ENCODE results near the gene NHERF1.
A peak's percentile ranks its signal among the peaks of the same experiment; 100 is the strongest.

The NHERF1 gene

GRCh38 chr17:74711058-74711824, 37.2 kb upstream of the NHERF1 start:
- Histone ChIP-seq H3K4me3 (ENCODE audit: low read depth, low read length) (no peak overlapping the region), H3K27me3 (replicated peaks) (no peaks in the 10 kb centered on the region), H3K36me3 (replicated peaks) (no peaks in the 10 kb centered on the region), H3K27ac (no peak overlapping the region)
- no peak for DNase-seq
- in situ Hi-C loops (cut with HindIII; ENCODE audit: low pct_ligation_motif_present, low sequenced_read_pairs): no loop called here
- no peak for TF ChIP-seq CTCF (IDR thresholded peaks at IDR 0.05; ENCODE audit: low read depth, low read length, missing control alignments)

- Histone ChIP-seq H3K27ac (no peak overlapping the region), H3K36me3 (replicated peaks) (no peaks in the 10 kb centered on the region), H3K4me3 (ENCODE audit: low read depth, low read length) (no peak overlapping the region), H3K27me3 (replicated peaks) (no peaks in the 10 kb centered on the region)
- in situ Hi-C loops (cut with HindIII; ENCODE audit: low pct_ligation_motif_present, low sequenced_read_pairs): no loop called here
- no peak for DNase-seq
- TF ChIP-seq CTCF (IDR thresholded peaks at IDR 0.05; ENCODE audit: low read depth, low read length, missing control alignments): no peak
Observed at GRCh38 chr17:74712301-74712700, 36.1 kb upstream of the NHERF1 start.

- TF ChIP-seq CTCF (IDR thresholded peaks at IDR 0.05; ENCODE audit: low read depth, low read length, missing control alignments): no peak
- no peak within 1 kb of the TSS for H3K4me3 ChIP-seq (ENCODE audit: low read depth, low read length)
- no peak for DNase-seq
- no peaks in the 10 kb centered on the region for H3K27me3 ChIP-seq (replicated peaks)
- no peaks in the 10 kb centered on the region for H3K36me3 ChIP-seq (replicated peaks)
- in situ Hi-C loops (cut with HindIII; ENCODE audit: low pct_ligation_motif_present, low sequenced_read_pairs): no loop called here
- H3K27ac ChIP-seq: no peak within 1 kb of the TSS
Observed at GRCh38 chr17:74712756-74713155, 35.7 kb upstream of the NHERF1 start, which contains the start of gene CD300LF. TSS of gene CD300LF (minus strand) at chr17:74712923. CDS start at chr17:74712866, 57 bp downstream.

GRCh38 chr17:74713171-74713755, 35.2 kb upstream of the NHERF1 start:
- Histone ChIP-seq H3K36me3 (replicated peaks) (no peaks in the 10 kb centered on the region), H3K27ac (no peak overlapping the region), H3K4me3 (ENCODE audit: low read depth, low read length) (no peak overlapping the region), H3K27me3 (replicated peaks) (peaks cover 2% of the 10 kb centered on the region)
- no peak for DNase-seq
- in situ Hi-C loops (cut with HindIII; ENCODE audit: low pct_ligation_motif_present, low sequenced_read_pairs): no loop called here
- no peak for TF ChIP-seq CTCF (IDR thresholded peaks at IDR 0.05; ENCODE audit: low read depth, low read length, missing control alignments)

GRCh38 chr17:74715144-74715543, 33.3 kb upstream of the NHERF1 start:
- in situ Hi-C loops (cut with HindIII; ENCODE audit: low pct_ligation_motif_present, low sequenced_read_pairs): no loop called here
- Histone ChIP-seq H3K36me3 (replicated peaks) (no peaks in the 10 kb centered on the region), H3K4me3 (ENCODE audit: low read depth, low read length) (no peak overlapping the region), H3K27ac (no peak overlapping the region), H3K27me3 (replicated peaks) (peaks cover 2% of the 10 kb centered on the region)
- no peak for TF ChIP-seq CTCF (IDR thresholded peaks at IDR 0.05; ENCODE audit: low read depth, low read length, missing control alignments)
- peak; percentile 8 for DNase-seq

Data from brain microvascular endothelial cell (primary cell).